GM10266 (cell line): ENCODE measurements around the gene ZNF628.
A peak's percentile ranks its signal among the peaks of the same experiment; 100 is the strongest.

Experiments used
- DNase-seq: peaks from one replicate; pipeline ENCODE4 v3.0.0; 2012; ENCODE audit errors: extremely low spot score
- TF ChIP-seq, protein P1 (sequence below): IDR thresholded peaks from 2 replicates; pipeline ENCODE4 v1.5.1; 2012; ENCODE audit warnings: mild to moderate bottlenecking, low read depth; ENCODE audit not compliant: control insufficient read depth, insufficient read depth; ENCODE audit errors: missing control alignments

ZNF628 gene

DNA sequence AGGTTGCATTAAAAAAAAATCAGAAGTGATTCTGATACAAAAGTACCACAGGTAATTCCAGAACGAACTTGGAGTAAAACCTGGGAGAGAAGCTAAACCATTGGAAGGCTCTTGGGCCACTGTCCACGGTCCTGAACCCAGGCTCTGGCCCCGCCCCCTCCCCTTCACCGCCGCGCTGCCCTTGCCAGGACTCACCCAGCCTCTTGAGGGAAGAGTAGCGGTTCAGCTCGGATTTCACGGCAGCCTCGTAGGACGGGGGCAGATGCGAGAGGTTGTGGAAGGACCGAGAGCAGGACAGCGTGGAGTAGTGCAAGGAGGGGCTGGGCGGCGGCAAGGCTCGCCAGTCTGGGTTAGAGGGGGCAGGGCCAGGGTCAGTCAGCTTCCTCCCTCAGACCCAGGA is 39.0 kb upstream of the ZNF628 start:
- peak; percentile 61 for DNase-seq
- TF ChIP-seq, protein P1, sequence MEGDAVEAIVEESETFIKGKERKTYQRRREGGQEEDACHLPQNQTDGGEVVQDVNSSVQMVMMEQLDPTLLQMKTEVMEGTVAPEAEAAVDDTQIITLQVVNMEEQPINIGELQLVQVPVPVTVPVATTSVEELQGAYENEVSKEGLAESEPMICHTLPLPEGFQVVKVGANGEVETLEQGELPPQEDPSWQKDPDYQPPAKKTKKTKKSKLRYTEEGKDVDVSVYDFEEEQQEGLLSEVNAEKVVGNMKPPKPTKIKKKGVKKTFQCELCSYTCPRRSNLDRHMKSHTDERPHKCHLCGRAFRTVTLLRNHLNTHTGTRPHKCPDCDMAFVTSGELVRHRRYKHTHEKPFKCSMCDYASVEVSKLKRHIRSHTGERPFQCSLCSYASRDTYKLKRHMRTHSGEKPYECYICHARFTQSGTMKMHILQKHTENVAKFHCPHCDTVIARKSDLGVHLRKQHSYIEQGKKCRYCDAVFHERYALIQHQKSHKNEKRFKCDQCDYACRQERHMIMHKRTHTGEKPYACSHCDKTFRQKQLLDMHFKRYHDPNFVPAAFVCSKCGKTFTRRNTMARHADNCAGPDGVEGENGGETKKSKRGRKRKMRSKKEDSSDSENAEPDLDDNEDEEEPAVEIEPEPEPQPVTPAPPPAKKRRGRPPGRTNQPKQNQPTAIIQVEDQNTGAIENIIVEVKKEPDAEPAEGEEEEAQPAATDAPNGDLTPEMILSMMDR = no peak

DNA sequence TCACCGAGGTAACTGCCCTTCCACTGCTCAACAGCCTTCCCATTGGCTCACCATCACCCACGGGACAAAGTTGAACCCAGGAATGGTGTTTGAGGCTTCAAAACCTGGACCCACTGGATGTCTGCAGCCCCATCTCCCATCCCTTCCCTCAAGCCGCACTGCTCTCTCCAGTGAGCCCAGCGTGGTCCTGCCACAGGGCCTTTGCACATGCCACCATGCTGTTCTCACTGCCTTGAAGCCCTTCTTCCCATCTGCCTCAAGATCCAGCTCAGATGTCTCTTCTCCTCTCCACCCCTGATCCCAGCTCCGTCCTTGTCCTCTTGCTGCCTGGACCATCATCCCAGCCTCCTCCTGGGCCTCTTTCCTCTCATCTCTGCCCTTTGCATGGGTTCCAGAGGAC is 37.4 kb upstream of the ZNF628 start:
- TF ChIP-seq, protein P1 = no peak
- no peak for DNase-seq

DNA sequence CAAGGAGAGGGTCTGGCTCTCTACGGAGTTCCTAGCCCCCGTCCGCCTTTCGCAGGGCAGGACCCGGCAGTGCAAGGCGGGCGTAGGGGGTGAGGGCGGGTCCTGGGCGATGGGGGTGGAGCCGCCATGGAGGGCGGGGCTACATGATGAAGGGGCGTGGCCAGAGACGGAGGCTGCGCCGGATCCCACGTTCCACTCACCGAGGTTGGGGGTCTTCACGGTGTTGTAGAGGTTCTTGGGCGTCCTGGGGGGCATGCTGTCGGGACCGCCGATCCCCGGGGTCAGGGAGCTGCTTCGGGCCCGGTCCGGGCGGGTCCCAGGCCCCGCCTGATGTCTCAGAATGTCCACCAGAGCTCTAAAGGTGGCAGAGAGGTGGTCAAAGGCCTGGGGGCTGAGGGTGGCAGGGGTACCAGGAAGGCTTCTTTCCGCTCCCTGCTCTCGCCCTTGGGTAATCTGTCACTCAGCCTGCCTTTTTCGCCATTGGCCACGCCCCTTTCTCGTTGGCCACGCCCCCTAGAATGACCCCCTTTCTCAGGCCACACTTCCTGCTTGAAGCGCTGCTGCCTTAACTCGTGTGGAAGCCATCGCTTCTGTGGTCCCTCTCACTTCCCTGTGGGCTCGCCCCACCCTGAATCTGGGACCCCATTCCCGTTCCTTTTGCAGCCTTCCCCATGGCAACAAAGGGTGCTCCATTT is 35.9 kb upstream of the ZNF628 start:
- TF ChIP-seq, protein P1 = no peak
- peak; percentile 48 for DNase-seq

DNA sequence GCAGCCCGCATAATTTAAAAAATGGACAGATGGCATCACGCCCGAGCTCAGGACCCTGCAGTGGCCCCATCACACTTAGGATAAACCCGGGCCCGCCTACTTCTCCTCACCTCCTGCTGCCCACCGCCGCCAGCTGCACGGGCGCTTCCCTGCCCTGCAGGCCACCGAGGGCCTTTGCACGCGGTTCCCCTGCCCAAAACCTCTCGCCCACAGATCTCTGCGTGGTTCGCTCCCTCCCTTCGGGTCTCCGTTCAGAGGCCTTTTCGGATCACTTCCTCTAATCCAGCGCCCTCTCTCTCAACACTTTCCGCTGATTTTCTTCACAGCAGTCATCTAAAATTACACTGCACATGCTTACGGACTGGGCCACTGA is 35.1 kb upstream of the ZNF628 start:
- no peak for DNase-seq
- TF ChIP-seq, protein P1 = no peak

DNA sequence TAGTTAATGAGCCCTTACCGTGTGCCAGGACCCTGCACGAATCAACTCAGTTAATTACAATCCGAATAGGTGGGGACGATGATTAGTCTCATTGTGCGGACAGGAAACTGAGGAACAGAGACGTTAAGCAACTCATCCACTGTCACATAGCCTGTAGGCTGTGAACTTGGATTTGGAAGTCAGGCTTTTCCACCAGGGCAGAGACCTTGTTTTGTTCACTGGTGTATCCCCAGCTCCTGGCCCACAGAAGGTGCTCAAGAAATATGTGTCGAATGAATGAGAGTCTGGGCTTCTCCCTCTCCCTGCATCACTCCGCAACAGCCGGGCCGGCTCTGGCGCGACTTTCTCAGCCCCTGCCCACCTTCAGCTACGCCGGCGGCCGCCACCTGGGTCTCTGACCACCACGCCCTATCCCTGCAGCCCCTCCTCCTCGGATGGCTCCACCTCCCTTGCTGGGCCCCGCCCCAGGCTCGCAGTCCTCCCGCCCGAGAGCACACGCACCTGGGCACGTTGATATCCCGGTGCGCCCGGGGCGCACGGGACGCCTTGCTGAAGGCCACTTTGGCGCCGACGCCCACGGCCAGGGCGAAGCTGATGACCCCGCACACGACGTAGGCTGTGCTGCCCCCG is 34.6 kb upstream of the ZNF628 start:
- no peak for DNase-seq
- TF ChIP-seq, protein P1 = no peak

DNA sequence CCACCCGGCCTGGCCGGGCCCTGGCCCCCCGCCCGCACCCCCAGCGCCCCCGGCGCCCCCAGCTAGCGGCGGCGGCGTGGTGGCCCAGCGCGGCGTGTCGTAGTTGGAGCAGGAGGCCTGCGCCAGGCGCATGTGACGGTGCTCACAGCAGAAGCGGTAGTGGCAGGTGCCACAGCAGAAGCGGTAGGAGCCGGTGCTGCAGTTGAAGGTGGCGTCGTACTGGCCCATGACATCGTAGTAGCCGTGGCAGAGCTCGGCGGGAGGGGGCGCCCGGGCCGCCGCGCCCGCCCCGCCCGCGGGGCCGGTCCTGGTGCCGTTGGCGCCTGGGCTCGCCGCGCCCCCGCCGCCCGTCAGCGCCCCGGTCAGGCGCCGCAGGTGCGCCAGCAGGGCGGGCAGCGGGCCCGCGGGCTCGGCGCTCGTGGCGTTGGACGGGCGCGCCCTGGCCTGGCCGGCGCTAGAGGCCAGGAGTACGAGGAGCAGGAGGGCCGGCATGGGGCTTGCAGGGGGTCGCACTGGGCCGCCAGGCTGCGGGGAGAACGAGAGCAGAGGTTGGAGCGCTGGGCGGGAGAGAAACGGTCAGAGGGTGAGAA is 34.0 kb upstream of the ZNF628 start:
- DNase-seq = no peak
- TF ChIP-seq, protein P1 = no peak

DNA sequence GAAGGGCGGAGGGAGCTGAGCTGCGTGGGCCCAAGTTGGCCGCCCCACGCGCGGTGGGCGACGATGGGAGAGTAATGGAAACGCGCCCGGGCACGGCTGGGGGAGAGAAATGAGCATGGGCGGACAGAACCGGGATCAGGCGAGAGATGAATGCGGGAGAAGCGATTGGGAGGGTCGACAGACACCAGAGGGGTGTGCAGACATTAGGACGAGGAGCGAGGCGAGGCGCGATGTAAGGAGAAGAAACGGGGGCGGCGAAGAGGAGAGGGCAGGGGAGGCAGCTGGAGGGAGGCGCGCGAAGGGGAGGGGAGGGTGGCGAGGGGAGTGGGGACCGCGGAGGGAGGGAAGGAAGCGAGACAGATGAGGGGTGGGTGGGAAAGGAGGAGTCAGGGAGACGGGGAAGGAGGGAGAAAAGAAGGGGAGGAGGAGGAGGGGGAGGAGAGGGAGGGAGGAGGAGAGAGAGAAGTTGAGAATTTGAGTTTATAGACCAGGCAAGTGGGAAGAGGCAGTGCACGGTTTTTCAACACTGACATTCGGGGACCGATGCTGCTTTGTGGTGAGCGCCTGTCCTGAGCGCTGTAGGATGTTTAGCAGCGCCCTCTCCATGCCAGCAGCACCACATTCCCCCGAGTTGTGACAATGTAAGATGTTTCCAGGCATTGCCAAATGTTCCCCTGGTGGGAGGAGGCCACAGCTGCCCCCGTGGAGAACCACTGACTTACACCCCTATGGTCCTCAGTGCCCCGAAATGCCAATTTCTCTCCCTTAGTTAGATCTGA is 33.2 kb upstream of the ZNF628 start, which contains the start of gene SHISA7:
Gene SHISA7, minus strand, starts transcription at position 256 of the 779 bp plus-strand sequence. CDS start 437 bp downstream, outside the sequence.
- no peak for DNase-seq
- TF ChIP-seq, protein P1 = no peak
